ENCODE results near the gene ANK2. TPM values are rescaled to one million over a fixed set of nuclear protein-coding genes. Genes with fewer than 3 reads are reported as not detected.

ANK2 gene
- total RNA-seq, 4 donors from 2014 or later = 74.2 to 127 (median 87.5) TPM

DNA sequence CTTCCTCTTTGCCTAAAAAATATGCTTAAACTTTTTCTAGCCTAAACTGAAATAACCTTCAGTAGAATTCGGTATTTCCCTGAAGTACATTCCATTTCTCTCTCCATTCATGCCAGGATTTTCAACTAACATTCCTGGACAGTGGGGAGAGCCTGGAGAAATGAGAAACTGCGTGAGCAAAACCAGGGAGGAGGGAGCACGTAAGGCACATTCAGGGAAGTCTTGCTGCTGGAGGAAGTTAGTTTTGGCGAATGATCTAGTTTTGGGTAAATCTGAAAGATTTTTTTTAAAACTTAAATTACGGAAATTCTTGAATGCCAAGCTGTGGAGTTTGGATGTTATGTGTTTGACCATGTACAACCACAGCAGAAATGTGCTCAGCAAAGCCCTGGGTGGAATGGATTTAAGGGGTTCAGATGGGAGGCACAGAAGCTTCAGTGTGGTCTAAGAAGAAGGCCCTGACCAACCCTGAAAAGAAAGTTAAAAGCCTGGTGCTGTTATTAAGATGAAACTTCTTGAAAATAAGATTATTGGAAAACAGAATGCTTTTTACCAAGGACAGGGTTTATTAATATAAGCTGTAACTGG is 347.8 kb downstream of the ANK2 start:
- DNase-seq (no peak), ATAC-seq (no peak)
- Histone ChIP-seq H3K4me1 (peaks cover 0 to 7% of the 10 kb centered on the region in 2 donors), H3K4me3 (no peak overlapping the region), H3K36me3 (no peaks in the 10 kb centered on the region), H3K9me3 (no peaks in the 10 kb centered on the region), H3K27ac (no peak overlapping the region), H3K27me3 (no peaks in the 10 kb centered on the region)
- in situ Hi-C loops (cut with MboI; ENCODE audit: low sequenced_read_pairs in 4 of 4) (loop anchor here (10.0 to 25.0 kb wide), 6 partner anchors 148 to 990 kb away; partner anchors contain the start of gene CAMK2D (in 1 of the 4)), intact Hi-C loops (cut with DNase I; ENCODE audit: low total_unique reads) (loop anchor here (5.0 to 10.0 kb wide), 2 partner anchors 135 to 288 kb away; no protein-coding TSS in a partner anchor)
- no peak for TF ChIP-seq POLR2A (IDR thresholded peaks at IDR 0.05)
- TF ChIP-seq, protein P1, sequence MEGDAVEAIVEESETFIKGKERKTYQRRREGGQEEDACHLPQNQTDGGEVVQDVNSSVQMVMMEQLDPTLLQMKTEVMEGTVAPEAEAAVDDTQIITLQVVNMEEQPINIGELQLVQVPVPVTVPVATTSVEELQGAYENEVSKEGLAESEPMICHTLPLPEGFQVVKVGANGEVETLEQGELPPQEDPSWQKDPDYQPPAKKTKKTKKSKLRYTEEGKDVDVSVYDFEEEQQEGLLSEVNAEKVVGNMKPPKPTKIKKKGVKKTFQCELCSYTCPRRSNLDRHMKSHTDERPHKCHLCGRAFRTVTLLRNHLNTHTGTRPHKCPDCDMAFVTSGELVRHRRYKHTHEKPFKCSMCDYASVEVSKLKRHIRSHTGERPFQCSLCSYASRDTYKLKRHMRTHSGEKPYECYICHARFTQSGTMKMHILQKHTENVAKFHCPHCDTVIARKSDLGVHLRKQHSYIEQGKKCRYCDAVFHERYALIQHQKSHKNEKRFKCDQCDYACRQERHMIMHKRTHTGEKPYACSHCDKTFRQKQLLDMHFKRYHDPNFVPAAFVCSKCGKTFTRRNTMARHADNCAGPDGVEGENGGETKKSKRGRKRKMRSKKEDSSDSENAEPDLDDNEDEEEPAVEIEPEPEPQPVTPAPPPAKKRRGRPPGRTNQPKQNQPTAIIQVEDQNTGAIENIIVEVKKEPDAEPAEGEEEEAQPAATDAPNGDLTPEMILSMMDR (IDR thresholded peaks at IDR 0.05 in 4 of 5, conservative IDR thresholded peaks at IDR 0.05 in 1 of 5) = no peak

DNA sequence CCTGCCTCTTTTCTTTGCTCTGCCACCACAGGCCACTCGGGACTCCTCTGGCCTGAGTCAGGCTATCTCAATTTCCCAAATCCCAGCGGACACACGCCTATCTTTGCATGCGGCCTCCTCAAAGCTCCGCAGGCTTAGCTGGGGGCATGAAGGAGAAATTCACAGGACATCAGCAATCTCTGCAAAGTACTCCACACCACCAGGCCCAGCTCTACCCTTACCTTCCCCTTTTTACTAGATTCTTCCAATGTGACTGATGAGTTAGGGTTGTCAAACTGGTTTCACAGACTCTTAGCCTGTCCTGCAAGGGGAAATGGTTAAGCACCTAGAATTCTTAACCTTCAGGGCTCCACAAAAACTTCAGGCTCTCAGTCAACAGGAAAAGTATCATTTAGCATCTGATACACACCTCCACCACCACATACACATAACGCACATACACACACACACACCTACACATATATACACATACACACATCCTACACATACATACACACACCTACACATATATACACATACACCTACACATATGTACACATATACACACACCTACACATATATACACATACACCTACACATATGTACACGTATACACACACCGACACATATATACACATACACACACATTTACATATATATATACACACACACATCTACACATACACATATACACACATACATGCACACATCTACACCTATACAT is 349.1 kb downstream of the ANK2 start:
- no peaks in the 10 kb centered on the region for H3K36me3 ChIP-seq
- H3K4me3 ChIP-seq = no peak overlapping the region
- in situ Hi-C loops (cut with MboI; ENCODE audit: low sequenced_read_pairs in 4 of 4) = loop anchor here (10.0 to 25.0 kb wide), 6 partner anchors 146 to 989 kb away; partner anchors contain the start of gene CAMK2D (in 1 of the 4)
- intact Hi-C loops (cut with DNase I; ENCODE audit: low total_unique reads) = loop anchor here (5.0 to 10.0 kb wide), 2 partner anchors 134 to 286 kb away; no protein-coding TSS in a partner anchor
- H3K27ac ChIP-seq = no peak overlapping the region
- TF ChIP-seq, protein P1 (IDR thresholded peaks at IDR 0.05 in 4 of 5, conservative IDR thresholded peaks at IDR 0.05 in 1 of 5) = no peak
- TF ChIP-seq POLR2A (IDR thresholded peaks at IDR 0.05) = no peak
- DNase-seq (no peak), ATAC-seq (no peak)
- peaks cover 0 to 7% of the 10 kb centered on the region in 2 donors for H3K4me1 ChIP-seq
- no peaks in the 10 kb centered on the region for H3K27me3 ChIP-seq
- H3K9me3 ChIP-seq = no peaks in the 10 kb centered on the region

DNA sequence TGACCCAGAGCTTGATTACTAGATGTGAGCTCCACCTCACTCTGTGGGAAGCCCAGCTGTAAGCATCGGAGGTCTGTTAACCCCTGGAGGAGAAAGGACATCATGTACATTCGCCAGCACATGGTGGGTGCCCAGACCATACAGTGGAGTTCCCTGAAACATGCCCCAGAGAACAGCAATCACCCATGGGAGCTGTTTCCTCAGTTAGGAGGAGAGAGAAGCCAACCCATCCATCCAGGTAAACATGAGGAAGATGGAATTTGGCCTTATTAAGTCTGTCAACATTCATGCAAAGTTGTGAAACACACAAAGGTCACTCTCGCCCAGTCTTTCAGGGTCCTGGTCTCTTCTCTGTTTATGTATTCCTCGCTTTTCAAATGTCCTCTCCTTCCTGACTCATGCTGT is 354.7 kb downstream of the ANK2 start:
- Histone ChIP-seq H3K9me3 (no peaks in the 10 kb centered on the region), H3K27me3 (no peaks in the 10 kb centered on the region), H3K36me3 (no peaks in the 10 kb centered on the region), H3K4me1 (peaks cover 0 to 13% of the 10 kb centered on the region in 2 donors), H3K27ac (no peak overlapping the region), H3K4me3 (no peak overlapping the region)
- in situ Hi-C loops (cut with MboI; ENCODE audit: low sequenced_read_pairs in 4 of 4) (loop anchor here in 2 of 4 donors (10.0 kb wide), 3 partner anchors 141 to 371 kb away; partner anchors contain the start of gene CAMK2D (in 1 of the 2)), intact Hi-C loops (cut with DNase I; ENCODE audit: low total_unique reads) (no loop called here)
- TF ChIP-seq POLR2A (IDR thresholded peaks at IDR 0.05) = no peak
- TF ChIP-seq, protein P1 (IDR thresholded peaks at IDR 0.05 in 4 of 5, conservative IDR thresholded peaks at IDR 0.05 in 1 of 5) = no peak
- ATAC-seq = no peak
- no peak for DNase-seq

DNA sequence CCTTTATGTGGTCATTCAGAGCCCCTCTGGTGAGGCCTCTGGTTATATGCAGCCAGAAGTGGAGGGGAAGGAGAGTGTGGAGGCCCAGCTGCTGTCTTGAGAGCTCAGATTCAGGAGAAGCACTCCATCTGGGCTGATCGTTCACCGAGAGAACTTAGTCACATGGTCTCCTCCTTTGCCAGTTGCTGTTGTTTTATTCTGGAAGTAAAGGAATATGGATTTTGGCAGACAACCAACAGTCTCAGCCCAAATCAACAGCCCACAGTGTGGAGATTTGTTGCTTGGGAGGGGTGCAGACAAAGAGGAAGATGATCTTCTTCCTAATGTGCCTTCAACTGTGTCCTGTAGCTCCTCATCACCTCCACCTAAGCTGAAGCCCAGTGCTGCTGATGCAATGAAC is 355.4 kb downstream of the ANK2 start:
- intact Hi-C loops (cut with DNase I; ENCODE audit: low total_unique reads) = no loop called here
- Histone ChIP-seq H3K36me3 (no peaks in the 10 kb centered on the region), H3K4me3 (no peak overlapping the region), H3K27me3 (no peaks in the 10 kb centered on the region), H3K9me3 (no peaks in the 10 kb centered on the region), H3K27ac (no peak overlapping the region), H3K4me1 (peaks cover 0 to 13% of the 10 kb centered on the region in 2 donors)
- DNase-seq (no peak), ATAC-seq (no peak)
- in situ Hi-C loops (cut with MboI; ENCODE audit: low sequenced_read_pairs in 4 of 4) = loop anchor here in 2 of 4 donors (10.0 kb wide), 3 partner anchors 140 to 370 kb away; partner anchors contain the start of gene CAMK2D (in 1 of the 2)
- TF ChIP-seq, protein P1 (IDR thresholded peaks at IDR 0.05 in 4 of 5, conservative IDR thresholded peaks at IDR 0.05 in 1 of 5) = no peak
- no peak for TF ChIP-seq POLR2A (IDR thresholded peaks at IDR 0.05)
